ENCODE results near the gene PRDM16. TPM values are rescaled to one million over a fixed set of nuclear protein-coding genes. Genes with fewer than 3 reads are reported as not detected.

PRDM16 gene
- total and polyA plus RNA-seq, 2 of the 13 experiments (the other 11 are each of a cell fraction or from before 2014, with no cell fraction given), result 0.15 to 0.81 TPM

DNA sequence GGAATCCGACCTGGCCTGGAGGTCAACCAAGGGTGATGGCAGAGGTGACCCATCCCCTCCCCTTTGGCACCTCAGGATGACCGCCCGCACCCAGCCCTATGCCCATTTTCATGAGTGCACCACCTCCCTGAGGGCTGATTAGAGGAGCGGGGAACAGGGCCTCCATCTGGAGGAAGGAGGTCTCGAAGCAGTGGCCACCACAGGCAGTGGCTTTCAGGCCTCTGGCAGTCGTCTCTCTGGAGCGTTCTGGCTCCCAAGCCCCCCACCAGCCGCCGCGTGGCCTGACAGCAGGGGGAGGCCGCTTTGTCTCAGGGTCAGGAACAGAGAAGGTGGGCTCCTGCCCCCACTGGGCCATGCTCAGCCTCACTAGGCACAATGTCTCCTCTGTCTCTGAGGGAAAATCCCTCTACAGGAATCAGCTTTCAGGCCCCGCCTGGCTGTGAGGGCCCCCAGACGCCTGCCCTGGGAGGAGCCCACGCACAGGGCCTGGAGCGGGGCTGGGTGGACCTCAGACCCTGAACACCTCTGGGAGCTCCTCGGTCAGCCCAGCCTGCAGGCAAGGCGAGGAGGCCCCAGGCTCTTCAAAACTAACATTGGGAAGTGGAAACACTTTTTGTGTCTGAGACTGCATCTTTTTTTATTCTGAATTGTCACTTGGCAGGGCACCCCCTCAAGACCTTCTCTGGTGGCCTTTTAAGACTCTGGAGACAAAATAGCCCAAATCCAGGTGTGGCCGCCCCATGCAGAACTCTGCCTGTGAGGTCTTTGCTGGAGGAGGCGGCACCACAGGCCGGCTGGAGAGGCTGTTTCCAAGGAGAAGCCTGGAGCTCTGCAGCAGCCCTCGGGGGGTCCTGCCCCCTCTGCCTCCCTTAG, 257.7 kb downstream of the PRDM16 start (continued):
- TF ChIP-seq PRDM10 (CRISPR knock-in tag; IDR thresholded peaks at IDR 0.05; ENCODE audit: low read depth), result no peak
- peak; percentile 57; the same call in 1 of the 2 replicates for TF ChIP-seq KDM3A (CRISPR knock-in tag; IDR thresholded peaks at IDR 0.05; ENCODE audit: low read depth)
- peak; percentile 43; the same call in 1 of the 2 replicates for TF ChIP-seq ARID4A (CRISPR knock-in tag; IDR thresholded peaks at IDR 0.05; ENCODE audit: borderline replicate concordance)
- TF ChIP-seq ZNF747 (CRISPR knock-in tag; IDR thresholded peaks at IDR 0.05; ENCODE audit: borderline replicate concordance), result no peak
- TF ChIP-seq TRIM22 (IDR thresholded peaks at IDR 0.05), result no peak
- no peak for TF ChIP-seq ZKSCAN1 (IDR thresholded peaks at IDR 0.05; ENCODE audit: low read length)
- TF ChIP-seq POLR2AphosphoS2 (IDR thresholded peaks at IDR 0.05; ENCODE audit: low read depth, low read length), result no peak
- TF ChIP-seq ARID2 (CRISPR knock-in tag; IDR thresholded peaks at IDR 0.05; ENCODE audit: borderline replicate concordance), result no peak
- no peak for TF ChIP-seq ZNF850 (CRISPR knock-in tag; conservative IDR thresholded peaks at IDR 0.05)
- TF ChIP-seq NCOA1 (CRISPR knock-in tag; IDR thresholded peaks at IDR 0.05), result no peak
- no peak for TF ChIP-seq NR1H2 (CRISPR knock-in tag; IDR thresholded peaks at IDR 0.05; ENCODE audit: borderline replicate concordance, low read depth)
- TF ChIP-seq ZNF557 (CRISPR knock-in tag; IDR thresholded peaks at IDR 0.05), result no peak
- TF ChIP-seq RBM22 (optimal IDR thresholded peaks at IDR 0.05; ENCODE audit: low read length), result no peak
- TF ChIP-seq PRMT3 (CRISPR knock-in tag; IDR thresholded peaks at IDR 0.05; ENCODE audit: borderline replicate concordance, low read depth), result no peak
- TF ChIP-seq NBN (conservative IDR thresholded peaks at IDR 0.05), result no peak
- TF ChIP-seq IRX3 (CRISPR knock-in tag; IDR thresholded peaks at IDR 0.05; ENCODE audit: borderline replicate concordance, low read depth), result no peak
- 0 out of 2 replicates have a peak, but pooled peaks have one; percentile 39 for TF ChIP-seq ZNF296 (CRISPR knock-in tag; conservative IDR thresholded peaks at IDR 0.05)
- TF ChIP-seq ZNF839 (CRISPR knock-in tag; IDR thresholded peaks at IDR 0.05; ENCODE audit: borderline replicate concordance), result no peak
- TF ChIP-seq TEAD3 (CRISPR knock-in tag; optimal IDR thresholded peaks at IDR 0.05; ENCODE audit: borderline replicate concordance), result peak; percentile 62
- no peak for TF ChIP-seq MTF2 (CRISPR knock-in tag; IDR thresholded peaks at IDR 0.05; ENCODE audit: borderline replicate concordance)
